HG03097 (cell line): ENCODE data around the gene TMEM154.

Experiments
- ATAC-seq: cut with Tn5 transposase; IDR thresholded peaks from one replicate; pipeline ENCODE4 v1.9.1; 2021; ENCODE audit not compliant: unreplicated experiment, low FRiP score

The TMEM154 gene

DNA sequence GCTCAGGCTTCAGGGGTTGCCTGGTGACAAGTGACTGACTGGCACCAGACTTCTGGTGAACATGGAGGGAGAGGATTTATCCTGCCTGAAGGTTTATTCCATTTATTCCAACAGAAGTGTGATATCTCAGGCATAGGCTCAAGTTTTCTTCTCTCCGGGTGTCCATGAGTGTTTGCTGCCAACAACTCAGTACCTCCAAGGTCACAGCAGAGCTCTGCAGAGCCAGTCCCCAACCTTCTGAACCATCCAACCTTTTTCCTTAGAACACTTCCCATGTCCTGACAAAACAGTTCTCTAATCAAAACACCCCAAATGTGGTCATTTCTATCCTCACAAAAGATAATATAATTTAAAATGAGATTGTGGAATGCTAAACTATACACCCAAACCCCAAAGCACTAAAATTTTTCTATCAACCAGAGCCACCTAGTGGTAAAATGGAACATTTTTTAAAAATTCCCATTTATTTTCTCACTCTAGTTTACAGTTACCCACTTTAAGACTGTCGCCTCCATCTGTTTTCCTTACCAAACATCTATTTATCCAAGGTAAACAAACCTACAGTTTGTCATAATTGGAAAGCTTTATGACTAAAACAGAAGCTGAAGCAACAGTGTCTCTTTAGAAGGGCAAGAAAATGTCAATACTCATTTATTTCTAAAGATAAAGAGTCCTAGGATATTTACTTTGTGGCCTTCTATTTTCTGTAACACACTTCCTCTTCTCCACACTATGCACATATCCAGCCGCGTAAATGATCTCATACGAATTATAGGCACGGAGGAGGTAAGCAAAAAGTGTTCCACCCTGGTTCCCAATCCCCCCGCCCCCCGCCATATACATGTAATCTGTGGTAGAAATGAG, 39.5 kb downstream of the TMEM154 start:
- ATAC-seq: no peak

DNA sequence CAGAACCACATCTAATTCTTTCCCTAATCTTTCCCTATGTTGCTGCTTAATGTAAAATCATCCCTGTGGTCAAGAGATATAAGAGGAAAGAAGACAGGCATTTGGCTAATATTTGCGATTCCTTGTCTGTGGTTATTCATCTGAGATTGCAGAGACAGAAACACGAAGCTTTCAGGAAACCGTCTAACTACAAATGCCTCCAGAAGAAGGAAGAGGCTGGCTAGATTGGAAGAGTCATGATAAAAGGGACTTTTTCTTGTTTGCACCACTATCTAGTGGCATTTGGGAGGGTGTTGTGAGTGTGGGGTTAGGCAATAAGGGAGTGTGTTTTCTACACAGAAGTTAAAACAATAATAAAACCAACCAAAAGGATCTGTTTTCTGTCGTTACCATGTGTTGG, 43.9 kb downstream of the TMEM154 start:
- ATAC-seq: no peak

DNA sequence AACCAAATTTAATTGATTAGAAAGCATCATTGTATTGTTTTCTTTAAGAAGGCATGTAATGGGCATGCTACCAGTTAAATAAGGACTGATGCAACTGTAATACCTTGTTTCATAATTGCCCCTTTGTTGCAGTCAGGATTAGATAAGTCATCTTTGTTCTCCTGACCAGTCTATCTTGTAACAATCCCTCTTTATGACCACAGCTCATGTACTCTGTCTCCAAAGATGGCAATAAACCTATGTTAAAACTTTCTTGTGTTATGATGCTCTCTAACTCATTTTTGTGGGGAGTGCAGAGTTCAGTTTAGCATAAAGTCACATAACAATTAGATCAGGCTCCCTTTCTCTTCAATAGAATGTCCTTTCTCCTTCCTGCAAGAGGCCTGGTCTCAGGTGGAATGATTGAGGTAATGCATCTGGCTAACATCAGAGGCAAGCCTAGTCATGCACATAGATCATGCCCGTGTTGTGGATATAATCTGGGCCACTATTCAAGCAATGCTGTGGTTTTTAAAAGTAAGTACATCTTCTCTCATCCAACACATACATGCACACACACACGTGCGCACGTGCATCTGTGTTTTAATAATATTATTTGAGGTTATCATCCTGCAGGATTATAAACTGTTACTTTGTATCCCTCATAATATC, 45.6 kb downstream of the TMEM154 start:
- no peak for ATAC-seq

DNA sequence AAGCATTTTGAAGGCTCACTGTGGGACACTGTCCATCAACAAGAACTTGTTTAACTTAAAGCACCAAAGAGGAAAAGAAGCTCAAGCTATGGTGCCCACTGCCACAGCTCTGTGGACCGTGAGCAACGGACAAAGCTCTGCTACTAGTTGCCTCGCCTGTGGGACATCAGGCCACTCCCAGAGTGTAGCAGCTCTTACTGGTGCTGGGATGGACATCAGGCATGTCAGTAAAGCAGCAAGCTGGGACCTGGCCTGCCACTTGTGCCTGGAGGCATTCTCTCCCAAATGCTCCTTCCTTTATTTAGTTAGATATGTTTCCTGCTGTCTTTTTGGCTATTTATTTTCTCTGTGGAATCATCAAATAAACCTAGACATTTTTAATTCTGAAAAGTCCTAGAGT, 46.7 kb downstream of the TMEM154 start:
- no peak for ATAC-seq

DNA sequence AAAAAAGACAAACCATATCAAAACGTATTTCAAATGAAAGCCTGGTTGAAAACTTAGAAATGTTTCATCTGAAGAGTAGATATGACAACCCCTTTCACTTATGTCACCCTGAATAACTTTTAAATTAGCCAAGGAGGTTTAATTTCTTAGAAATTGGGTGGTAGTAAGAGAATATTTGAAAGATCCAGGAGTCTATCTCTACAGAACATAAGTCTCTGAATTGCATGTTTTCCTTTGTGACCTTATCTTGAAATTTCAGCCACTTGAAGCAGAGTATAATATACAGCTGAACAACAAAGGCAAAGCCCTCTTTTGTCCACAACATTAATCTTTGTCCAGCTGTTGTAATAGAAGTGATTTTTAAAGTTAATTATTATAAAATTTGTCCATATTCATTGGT, 49.5 kb downstream of the TMEM154 start:
- no peak for ATAC-seq

DNA sequence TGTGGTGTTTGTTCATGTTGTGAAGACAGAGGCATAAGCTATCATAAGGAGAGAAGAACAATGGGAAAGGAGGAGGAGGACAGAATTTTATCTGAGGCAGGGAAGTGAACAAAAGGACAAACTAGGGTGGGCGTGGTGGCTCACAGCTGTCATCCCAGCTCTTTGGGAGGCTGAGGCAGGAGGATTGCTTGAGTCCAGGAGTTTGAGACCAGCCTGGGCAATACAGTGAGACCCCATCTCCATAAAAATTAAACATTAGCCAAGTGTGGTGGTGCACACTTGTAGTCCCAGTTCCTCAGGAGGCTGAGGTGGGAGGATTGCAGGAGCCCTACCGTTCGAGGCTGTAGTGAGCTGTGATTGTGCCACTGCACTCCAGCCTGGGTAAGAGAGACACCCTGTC, 49.9 kb downstream of the TMEM154 start:
- no peak for ATAC-seq

DNA sequence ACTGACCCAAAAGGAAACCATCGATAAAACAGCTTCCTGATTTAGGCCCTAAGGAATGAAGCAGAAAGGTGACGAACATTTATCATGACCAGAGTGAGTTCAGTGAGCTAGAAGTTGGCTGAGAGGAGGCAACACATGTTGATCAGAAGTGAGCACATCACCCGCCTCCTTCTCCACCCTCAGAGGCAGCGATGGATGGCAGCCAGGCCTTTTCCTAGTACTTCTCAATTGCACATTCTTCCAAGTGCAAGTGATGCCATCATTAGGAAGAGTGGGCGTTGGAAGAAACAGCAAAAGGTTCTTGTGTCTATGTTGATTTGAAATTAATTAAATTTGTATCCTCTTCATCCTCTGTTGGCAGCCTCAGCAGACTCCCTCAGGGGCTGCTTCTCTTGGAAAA, 51.7 kb downstream of the TMEM154 start:
- no peak for ATAC-seq

DNA sequence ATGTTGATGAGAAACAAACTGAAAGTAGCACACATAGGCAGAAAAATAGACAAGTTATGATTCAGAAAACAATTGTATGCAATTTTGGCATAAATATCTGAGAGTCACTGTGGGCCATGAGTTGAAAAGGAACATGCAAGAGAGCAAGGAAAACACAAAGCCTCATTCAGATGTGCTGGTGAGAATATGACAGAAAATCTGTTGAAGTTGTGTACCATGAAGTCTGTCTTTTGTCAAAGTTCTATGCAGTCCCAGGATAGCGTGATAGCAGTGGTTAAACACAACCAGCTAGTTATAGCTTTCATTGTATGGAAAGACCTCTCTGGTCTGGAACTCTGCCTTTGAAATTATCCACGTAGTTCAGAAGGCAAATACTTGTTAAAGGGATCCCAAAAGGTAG, 53.0 kb downstream of the TMEM154 start:
- ATAC-seq: no peak

DNA sequence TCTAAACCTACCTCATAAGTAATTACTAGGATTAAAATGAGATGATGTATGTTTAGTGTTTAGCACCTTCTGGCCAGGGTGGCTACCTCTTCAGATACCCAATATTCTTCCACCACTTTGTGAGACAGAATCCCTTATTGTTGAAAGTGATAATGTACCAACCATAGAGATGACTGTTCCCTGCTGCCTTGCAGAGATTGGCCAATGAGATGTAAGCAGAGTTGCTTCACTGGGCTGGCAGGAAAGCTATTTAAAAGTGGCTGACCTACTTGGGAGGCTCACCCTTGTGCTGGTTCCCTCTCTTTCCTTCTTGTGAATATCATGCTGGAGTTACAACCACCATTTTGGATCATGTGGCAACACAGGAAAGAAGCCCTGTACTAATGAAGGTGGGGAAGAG, 58.9 kb downstream of the TMEM154 start:
- ATAC-seq: no peak

DNA sequence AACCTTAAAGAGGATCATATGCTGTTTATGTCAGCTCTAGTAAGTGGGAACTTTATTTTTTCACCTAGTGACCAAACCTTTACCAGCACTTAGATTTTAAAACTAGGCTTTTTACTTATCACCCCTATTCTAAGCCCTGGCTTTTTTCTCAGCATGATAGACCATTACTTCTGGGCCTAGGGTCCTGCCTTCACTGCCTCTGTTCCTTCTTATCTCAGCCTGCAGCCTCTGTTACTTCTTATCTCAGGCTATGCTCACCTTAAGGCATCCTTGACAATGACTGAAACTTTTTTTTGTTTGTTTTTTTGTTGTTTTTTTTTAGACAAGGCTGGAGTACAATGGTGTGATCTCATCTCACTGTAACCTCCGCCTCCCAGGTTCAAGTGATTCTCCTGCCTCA, 59.6 kb downstream of the TMEM154 start:
- no peak for ATAC-seq

DNA sequence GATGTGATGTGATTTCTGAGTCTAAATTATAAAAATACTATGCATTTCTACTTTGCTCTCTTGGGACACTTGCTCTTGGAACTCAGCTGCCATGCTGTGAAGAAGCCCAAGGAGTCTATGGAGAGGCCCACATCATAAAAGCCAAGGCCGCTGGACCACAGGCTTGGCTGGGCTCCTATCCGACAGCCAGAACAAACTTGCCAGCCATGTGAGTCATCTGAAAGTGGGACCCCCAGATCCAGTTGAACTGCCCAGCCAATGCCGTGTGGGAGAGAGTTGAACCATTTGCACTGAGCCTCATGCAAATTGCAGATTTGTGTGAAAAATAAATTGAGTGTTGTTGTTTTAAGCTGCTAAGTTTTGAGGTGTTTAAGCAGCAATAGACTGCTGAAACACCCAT, 60.2 kb downstream of the TMEM154 start:
- no peak for ATAC-seq

DNA sequence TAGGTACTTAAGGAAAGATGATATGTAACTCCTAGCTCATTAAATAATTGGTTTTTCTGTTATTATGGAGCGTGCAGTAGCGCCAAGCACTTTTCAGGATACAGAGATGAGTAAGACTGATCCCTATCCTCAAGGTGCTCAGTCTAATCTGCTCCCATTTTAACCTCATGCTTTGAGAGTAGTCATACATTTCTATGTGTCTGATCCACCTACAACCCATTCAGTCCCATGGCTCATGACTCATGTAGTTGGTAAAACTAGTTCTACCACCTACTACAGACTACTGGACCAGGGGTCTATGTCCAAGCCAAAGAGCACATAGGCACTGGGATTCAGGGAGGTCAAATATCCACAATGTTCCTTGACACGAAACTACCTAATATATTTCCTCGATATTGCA, 60.8 kb downstream of the TMEM154 start:
- ATAC-seq: no peak

DNA sequence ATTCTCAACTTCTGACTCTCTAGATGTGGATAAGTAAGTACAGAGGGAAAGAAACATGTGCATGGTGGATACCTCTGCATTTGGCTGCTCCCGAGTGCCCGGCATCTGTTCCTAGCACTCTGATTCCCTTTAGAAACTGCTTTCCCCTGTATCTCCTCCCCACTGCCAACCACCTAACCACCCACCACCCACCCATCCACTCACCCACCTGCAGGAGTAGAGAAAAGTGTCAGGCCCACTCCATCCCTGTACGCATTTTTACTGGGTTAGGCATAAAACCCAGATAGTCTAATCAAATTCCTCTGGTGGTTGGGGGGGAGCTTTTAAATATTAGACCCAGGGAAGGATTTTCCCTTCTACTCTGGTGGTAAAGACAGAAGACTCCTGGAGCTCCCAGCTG, 63.0 kb downstream of the TMEM154 start:
- no peak for ATAC-seq

DNA sequence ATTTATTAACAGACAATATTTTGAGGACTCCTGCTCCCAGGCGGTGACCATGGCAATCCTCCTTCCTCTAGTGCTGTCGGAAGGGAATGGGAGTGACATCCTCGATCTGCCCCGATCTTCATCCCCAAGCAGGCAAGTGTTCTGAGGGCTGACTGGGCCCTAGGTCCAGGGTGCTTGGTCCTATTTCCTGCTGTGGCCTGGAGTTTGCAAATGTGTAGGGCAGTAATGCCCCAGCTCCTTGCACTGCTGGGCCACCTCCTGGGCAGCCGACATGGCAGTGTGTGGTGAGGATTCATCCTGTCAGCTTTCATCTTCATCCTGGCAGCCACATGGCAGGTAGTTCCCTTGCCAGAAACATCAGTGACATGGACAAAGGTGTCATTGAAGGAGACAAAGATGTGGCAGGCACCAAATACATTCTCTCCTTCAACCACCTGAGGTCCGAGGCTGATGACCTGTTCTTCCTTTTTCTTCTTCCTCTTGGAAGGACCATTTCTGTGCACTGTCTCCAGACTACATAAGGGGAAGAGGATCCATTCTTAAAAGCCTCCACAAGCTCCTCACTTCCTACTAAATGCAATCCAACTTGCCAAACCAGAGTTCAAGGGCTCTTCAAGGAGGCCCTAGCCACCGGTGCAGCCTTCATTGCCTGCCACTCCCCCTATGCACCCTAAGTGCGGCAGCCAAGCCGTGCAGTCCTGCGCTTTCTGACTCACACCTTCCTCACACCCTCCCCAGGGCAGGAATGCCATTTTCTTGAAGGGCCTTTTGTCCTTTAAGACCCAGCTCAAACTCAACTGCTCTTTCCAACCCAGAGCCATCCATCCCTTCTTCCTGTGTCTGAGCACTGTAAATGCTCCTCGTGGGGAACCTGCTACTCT, 65.7 kb downstream of the TMEM154 start:
- no peak for ATAC-seq

DNA sequence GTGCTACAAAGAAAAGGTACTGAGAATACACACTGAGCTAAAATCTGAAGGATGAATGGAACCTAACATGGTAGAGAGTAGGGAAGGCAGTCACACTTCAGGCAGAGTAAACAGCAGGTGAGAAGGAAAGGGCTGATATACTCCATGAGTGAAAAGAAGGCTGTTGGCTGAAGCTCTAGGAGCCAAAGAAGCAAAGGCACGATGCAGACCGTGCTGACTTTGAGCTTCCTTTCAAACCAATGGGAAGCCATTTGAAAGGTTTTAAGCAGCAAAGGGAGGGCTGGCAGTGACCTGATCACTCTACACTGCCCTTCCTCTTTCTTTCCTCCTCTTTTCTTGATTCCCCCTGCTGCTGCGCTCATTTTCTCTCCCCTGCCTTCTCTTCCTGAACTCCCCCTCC, 66.4 kb downstream of the TMEM154 start:
- ATAC-seq: no peak

DNA sequence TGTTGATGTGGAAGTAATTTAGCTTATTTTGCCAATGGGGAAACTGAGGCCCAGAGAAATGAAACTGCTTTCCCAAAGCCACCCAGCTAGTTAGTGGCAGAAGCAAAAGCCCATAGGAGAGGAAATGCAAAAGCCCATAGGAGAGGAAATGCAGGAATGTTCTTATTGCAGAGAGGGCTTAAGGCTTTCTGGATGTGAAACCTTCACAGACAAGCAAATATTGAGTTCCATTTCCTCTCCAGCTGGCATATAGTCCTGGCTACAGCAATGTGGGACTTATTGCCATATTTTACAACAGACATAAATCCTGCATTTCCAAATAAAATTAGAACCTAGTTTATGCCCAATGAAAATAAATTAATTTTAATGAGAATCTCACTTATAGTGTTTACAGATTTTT, 69.7 kb downstream of the TMEM154 start:
- no peak for ATAC-seq

DNA sequence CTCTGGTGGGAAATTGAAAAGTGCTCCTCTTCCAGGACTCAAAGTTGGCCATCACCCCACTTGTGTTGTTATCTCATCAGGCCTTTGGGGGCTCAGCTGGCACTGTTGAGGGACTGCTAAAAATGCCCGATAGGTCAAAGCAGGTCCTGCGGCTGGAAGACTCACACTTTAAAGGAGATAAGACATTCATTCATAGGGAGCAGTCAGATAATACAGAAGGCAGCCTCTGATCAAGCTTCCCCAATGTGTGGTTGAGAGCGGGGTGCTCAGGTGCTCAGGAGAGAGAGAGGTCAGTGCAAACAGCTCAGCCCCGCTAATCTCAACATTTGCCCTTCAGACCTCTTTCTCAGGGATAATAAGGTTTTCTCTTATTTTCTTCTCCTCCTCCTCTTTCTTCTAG, 70.3 kb downstream of the TMEM154 start:
- ATAC-seq: no peak

DNA sequence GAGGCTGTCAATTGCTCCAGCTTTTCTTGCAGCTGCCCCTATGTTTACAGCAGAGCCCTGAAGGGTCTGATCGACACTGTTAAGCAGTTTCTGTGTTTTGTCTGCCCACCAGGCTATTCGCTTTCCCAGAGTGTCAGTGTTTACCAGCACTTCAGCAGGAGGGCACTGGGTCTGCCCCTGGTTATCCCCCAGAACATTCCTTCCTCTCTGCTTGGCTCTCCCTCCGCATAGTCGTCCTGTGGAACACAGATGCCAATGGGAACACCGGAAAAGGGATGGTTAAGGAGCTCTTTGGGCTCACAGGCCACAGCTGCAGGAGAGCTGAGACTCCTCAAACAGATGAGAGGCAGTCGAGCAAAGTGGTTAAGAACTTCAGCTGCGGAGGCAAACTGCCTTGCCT, 72.6 kb downstream of the TMEM154 start:
- no peak for ATAC-seq

DNA sequence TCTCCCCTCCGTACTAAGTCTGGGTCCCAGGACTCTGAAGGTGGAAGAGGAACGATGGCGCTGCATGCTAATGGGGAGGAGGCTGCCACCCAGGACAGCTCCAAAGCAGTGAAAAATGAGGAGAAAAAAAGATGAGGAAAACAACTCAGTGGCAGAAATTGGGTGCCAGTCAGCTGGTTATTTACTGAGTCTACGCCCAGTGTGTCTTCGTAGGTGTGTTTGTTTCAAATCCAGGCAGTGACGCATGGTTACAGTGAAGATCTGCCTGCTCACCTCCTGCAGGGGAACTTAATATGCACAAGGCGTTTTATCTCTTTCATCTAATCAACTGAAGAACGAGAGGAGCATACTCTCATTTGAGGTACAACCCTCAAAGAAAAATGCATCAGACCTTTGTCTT, 73.0 kb downstream of the TMEM154 start:
- no peak for ATAC-seq

DNA sequence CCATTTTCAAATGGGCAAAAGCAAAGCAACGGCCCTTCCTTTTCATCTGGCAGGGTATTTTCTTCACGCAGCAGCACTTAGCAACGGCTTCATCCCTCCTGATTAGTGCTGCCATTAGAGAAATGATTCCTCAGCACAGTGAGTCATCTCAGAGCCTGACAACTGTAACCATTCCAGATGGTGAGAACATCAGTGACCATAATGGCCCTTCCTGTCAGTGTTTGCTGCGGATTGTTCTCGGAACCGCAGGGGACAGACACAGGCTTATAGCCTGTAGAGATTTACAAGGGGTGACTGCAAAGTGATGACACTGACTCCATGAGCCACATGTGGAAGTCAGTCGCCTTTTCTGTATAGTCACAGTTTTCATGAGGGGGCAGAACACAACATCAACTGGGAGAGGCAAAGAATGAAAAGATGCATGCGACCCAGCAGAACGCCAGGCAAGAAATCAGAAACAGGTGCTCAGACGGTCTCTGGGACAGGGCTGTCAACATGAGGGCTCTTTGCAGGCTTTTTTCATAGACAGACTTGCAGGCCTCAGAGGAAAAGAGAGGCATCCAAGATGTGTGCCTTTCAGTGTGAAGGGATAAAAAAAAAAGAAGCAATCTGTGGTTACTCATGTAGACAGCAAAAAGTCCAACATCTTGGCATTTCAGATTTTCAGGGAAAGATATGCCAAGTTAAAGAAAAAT, 74.0 kb downstream of the TMEM154 start:
- ATAC-seq: no peak

DNA sequence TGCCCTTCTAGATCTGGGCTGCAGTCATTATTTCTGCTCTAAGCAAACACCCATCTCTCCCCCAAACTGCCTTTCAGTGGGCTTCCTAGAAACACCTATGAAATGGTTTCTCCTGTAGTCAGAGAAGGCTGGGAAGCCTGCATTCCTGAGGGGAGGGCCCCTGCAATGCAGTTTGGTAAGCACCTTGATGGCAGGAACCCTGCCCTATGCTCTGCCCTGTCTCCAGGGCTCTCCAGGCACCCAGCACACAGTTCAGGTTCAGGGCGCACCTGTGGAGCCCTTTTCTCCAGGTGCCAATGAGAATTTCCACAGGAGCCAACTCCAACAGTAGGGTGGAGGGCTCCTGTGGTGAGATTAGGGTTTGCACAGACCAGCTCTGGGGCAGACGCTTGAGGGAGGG, 74.8 kb downstream of the TMEM154 start:
- ATAC-seq: no peak
